Hematopoietic multipotent progenitor cell treated with erythropoietin and hydrocortisone succinate and interleukin-3 and kit ligand, for 17 days (in vitro differentiated cells): ENCODE results near the gene HYCC1.
A peak's percentile ranks its signal among the peaks of the same experiment; 100 is the strongest.
"Not testable (repeated sequence)": the region's sequence is repeated elsewhere in the genome, so short reads cannot be mapped to it uniquely, and the experiment has no call there.

Experiments used
- DNase-seq: peaks from one replicate; pipeline ENCODE4 v3.0.0-alpha.2; 2015; ENCODE audit warnings: low spot score

Gene HYCC1

DNA sequence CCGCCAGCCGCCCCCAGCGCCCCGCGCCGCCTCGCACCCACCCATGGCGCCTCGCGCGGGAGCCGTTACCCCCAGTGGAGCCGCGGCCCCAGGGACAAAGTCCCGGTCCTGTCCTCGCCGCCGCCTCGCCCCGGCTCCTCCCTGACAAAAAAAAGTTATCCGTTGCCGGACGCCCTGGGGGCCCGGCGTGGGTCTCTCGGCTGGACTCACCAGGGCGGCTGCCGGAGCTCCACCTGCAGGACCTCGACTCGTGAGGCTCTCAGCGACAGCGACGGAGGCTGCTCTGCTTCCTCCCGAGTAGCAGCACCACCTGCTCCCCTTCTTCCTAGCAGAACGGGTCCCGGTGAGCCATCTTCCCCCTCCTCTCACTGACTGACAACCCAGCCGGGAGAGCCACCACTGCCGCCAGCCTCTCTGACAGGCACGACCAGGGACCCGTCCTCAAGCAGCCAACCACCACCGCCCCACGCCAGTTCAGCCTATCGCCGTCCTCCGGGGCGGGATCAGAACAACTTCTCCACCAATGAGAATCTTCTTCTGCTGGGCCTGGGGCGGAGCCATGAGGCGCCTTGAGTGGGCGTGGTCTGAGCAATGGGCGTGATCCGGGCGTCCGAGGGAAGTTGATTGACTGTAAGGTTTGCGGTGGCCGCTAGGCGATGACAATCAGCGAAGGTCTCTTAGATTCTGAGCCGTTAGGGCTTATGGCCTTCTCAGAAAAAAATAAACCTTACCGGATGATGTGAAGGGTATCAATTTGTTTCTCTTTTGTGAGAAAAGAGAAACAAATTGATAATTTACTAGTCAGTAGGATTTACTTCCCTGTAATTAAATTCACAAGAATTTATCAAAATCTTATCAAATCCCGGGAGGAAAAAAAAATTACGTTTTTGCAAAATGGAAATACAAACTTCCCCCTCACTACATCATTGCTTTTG is at the start of gene HYCC1:
TSS of gene HYCC1 (minus strand) at position 416 of the 935 bp plus-strand sequence. CDS start 23,019 bp downstream, outside the sequence.
- DNase-seq = peak; percentile 99

DNA sequence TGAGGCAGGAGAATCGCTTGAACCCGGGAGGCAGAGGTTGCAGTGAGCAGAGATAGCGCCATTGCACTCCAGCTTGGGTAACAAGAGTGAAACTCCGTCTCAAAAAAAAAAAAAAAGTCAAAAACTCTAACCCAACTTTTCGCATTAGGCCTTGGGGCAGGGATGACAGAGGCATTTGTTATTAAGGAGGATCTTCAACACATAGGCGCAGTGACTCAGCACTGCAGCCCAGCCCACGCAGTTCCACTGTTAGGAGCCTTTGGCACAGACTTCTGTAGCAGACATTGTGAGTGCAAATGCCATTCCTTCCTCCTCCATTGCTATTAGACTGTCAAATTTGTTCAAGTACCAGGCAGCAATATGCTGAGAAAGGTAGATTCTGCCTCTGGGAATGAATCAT is 48.5 kb upstream of the HYCC1 start:
- DNase-seq = no peak

DNA sequence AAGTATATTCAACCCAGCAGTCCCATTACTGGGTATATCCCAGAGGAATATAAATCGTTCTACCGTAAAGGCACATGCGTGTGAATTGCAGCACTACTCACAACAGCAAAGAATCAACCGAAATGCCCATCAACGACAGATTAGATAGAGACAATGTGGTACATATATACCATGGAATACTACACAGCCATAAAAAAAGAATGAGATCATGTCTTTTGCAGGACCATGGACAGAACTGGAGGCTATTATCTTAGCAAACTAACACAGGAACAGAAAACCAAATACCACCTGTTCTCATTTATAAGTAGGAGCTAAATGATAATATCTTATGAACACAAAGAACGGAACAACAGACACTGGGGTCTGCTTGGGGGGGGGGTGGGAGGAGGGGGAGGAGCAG is 47.4 kb upstream of the HYCC1 start:
- DNase-seq = no peak

DNA sequence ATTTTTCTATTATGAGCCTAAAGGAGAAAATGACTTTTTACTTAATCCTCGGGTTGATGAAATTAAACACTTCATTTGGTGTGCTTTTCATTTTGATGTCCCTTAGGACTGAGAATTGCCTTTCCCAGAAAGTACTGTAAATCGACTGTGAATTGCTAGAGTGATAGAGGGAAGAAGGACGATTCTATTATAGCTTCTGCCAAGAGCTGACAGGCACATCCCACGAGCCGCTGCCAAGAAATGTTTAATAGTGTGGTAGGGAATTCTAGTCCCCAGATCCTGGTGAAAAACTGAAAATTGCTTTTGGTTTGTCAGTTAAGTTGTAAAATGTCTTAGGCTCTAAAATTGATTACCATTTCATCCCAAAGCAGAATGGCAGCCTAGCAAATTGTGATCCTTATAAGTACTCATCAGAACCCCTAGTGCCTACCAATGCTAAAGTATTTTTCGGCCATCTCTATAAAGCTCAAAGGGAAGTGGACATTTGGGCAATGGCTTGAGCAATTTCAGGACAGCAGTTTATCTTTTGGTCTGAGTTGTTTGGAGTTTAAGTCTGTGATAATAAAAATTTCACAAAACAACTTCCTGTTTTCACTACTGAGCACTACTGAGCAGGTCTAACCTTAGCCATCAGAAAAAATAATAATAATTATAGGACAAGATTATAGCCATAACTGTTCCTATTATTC is 44.6 kb upstream of the HYCC1 start:
- DNase-seq = no peak

DNA sequence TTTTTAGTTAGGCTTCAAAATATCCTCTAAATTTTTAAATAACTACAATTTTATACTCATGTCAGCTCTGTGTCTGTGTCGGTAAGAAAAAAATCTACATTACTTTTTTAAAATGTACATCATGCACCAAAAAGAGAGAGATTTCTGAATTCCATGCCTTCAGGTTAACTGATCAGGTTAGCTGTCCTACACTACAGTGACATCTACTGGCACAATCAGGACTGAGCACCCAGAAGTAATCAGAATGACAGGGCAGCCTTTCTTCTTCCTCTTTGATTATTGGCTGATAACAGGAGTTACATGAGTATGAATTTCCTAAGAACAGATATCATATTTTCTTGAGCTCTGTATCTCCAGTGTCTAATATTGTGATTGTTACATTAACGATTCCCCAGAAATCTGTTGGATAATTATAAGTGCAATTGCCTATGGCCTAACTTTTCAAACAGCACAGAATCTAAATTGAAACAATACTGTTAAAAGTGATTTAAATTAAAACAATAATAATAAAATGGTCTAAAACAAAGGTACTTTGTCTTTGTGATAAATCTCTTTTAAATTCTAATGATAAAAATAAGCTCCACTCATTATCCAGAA is 41.8 kb upstream of the HYCC1 start:
- peak; percentile 71 for DNase-seq

DNA sequence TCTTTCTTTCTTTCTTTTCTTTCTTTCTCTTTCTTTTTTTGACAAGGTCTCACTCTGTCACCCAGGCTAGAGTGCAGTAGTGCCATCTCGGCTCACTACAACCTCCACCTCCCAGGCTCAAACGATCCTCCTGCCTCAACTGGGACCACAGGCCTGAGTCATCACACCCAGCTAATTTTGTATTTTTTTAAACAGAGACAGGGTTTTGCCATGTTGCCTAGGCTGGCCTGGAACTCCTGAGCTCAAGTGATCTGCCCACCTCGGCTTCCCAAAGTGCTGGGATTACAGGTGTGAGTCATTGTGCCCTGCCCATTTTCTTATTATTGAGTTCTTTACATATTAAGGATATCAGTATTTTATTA is 37.2 kb upstream of the HYCC1 start:
- not testable (repeated sequence) for DNase-seq

DNA sequence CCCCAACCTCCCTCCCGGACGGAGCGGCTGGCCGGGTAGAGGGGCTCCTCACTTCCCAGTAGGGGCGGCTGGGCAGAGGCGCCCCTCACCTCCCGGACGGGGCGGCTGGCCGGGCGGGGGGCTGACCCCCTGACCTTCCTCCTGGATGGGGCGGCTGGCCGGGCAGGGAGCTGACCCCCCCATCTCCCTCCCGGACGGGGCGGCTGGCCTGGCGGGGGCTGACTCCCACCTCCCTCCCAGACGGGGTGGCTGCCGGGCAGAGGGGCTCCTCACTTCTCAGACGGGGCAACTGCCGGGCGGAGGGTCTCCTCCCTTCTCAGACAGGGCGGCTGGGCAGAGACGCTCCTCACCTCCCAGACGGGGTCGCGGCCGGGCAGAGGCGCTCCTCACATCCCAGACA is 32.4 kb upstream of the HYCC1 start:
- not testable (repeated sequence) for DNase-seq

DNA sequence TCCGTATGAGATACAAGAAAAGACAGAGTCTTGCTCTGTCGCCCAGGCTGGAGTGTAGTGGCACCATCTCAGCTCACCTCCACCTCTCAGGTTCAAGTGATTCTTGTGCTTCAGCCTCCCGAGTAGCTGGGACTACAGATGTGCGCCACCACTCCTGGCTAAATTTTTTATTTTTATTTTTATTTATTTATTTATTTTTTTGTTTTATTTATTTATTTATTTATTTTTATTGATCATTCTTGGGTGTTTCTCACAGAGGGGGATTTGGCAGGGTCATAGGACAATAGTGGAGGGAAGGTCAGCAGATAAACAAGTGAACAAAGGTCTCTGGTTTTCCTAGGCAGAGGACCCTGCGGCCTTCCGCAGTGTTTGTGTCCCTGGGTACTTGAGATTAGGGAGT is 31.2 kb upstream of the HYCC1 start:
- not testable (repeated sequence) for DNase-seq

DNA sequence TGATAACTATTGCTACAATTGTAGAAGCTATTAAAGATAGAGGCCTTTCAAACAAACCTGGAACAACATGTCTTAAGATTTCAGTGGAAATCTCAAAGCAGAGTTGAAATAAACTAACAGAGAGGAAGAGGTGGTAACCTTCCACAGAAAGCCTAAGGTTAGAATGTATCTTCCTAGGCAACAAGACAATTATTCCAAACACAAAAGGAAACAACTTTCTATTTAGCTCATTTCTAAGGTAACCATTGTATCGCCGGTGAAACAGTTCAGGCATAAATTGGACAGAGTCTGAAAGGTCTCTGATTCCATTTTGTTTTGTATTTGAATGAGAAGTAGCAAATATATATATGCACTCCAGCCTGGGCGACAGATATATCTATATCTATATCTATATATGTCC is 30.7 kb upstream of the HYCC1 start:
- DNase-seq = no peak

DNA sequence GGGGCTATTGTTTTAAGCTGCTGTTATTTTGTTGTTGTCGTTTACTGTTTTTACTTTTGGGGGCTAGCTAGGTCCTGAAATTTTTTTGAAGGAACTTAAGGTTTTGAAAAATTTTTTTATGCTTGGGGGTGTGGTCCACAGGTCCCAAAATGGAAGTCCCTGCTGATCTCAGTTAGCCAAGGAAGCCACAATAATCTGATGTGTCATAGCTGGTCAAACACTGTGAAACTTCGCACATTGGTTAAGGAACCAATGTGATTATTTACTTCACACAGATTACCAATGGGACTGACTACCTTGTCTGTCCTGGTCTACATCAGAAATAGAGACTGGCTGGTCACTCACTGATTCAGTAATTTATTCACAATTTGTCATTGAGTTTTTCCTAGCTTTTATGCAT is 29.5 kb upstream of the HYCC1 start:
- no peak for DNase-seq

DNA sequence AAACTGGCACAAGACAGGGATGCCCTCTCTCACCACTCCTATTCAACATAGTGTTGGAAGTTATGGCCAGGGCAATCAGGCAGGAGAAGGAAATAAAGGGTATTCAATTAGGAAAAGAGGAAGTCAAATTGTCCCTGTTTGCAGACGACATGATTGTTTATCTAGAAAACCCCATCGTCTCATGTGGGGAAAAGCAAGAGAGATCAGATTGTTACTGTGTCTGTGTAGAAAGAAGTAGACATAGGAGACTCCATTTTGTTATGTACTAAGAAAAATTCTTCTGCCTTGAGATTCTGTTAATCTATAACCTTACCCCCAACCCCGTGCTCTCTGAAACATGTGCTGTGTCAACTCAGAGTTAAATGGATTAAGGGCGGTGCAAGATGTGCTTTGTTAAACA is 25.7 kb upstream of the HYCC1 start:
- DNase-seq = not testable (repeated sequence)

DNA sequence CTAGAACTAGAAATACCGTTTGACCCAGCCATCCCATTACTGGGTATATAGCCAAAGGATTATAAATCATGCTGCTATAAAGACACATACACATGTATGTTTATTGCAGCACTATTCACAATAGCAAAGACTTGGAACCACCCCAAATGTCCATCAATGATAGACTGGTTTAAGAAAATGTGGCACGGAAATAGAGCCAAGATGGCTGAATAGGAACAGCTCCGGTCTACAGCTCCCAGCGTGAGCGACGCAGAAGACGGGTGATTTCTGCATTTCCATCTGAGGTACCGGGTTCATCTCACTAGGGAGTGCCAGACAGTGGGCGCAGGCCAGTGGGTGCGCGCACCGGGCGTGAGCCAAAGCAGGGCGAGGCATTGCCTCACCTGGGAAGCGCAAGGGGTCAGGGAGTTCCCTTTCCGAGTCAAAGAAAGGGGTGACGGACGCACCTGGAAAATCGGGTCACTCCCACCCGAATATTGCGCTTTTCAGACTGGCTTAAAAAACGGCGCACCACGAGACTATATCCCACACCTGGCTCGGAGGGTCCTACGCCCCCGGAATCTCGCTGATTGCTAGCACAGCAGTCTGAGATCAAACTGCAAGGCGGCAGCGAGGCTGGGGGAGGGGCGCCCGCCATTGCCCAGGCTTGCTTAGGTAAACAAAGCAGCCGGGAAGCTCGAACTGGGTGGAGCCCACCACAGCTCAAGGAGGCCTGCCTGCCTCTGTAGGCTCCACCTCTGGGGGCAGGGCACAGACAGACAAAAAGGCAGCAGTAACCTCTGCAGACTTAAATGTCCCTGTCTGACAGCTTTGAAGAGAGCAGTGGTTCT is 21.8 kb upstream of the HYCC1 start:
- not testable (repeated sequence) for DNase-seq

DNA sequence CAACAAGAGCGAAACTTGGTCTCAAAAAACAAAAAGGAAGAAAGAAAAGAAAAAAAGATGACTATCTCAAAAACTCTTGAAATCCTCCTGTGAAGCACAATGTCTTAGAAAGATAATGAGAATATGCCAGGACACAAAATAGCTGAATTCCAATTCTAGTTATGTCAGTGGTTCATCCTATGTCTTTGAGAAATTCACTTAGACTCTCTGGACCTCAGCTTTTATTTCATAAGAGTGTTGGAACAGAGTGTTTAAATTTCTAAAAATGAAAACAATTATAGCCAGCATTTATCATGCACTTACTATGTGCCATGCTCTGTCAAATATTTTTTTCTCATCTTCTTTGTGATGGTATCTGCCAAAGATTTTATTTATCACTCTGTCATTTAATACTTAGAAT is 13.3 kb upstream of the HYCC1 start:
- no peak for DNase-seq

DNA sequence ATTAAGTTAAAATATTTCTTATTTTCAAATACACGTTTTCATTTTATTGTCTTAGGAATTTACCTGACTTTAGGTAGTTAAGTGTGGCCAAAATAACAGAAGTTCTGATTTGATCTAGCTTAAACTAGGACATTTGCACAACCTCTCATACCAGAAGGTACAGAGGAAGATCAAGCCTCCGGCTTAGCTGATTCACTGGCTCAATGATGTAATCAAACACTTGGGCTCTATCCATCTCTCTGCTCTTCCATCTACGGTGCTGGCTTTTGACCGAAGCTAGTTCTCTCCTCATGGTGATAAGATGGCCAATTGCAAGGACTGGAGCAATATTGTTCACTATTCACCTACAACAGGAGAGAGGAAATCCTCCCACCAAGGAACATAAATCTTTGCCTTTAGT is 12.2 kb upstream of the HYCC1 start:
- no peak for DNase-seq

DNA sequence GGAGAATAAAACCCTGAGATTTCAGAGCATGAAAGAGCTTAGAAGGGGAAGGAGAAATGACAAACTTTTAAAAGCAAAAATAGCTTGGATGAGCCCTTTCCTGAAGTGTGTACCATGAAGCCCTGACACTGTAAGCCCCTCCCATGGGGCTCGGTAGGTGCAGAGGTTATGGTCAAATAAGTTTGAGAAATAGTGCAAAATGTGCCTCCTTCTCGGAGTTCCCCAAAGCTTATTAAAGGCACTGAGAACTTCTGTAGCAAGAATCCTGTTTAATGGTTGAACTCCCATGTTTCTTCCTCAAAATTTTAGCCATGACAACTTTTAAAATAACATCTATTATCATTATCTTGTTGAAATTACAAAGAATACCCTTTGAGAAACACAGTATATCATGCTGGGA is 10.5 kb upstream of the HYCC1 start:
- no peak for DNase-seq

DNA sequence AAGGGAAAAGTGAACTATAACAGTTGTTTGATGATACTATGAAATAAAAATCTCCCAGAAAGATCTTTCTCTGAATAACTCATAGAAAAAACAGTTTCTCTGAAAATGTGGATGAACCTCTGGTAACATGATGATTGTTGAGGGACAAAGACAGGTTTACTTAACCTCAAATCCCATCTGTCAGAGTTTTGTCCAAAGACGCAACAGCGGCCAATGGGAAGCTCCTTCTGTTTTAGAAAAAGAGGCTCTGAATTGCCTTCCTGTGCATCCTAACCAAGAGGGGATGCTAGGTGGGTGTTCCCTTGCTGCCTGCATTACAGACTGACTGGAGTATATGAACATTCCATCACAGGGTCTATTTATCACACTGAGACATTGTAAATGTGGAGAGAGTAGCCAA is 8.9 kb upstream of the HYCC1 start:
- DNase-seq = no peak

DNA sequence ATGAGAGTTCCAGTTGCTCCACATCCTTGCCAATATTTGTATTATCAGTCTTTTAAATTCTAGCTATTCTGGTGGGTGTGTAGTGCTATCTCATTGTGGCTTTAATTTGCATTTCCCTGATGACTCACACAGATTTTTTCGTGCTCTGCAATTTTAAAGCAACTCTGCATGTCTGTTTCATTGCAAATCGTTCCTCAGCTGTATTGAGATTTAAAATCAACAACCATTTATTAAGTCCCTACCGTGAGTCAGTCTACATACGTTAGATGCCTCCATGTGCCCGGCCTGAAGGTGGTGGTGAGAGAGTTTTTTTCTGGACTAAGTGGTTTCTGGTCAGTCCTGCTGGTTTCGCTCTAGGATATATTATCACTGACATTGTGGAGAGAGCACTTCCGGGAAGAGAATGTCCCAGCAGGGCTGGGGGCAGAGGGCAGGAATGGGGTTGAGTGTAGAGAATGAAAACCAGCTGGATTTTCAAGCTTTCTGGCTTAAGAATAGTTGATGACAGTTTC is 8.4 kb upstream of the HYCC1 start:
- DNase-seq = no peak

DNA sequence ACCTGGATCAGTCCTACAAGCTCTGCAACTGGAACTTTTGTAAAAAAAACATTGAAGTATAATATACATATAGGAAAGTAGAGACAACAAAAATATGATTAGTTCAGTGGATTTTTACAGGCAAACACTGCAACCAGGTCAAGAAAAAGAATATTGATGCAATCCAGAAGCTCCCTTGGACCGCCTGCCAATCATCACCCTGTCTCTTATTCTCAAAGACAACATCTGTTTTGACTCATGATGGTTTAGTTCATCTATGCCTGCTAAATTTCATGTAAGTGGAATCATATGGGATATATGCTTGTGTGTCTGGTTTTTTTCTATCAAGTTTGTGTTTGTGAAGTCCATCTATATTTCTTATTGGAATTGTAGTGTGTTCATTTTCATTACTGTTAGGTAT is 7.7 kb upstream of the HYCC1 start:
- no peak for DNase-seq

DNA sequence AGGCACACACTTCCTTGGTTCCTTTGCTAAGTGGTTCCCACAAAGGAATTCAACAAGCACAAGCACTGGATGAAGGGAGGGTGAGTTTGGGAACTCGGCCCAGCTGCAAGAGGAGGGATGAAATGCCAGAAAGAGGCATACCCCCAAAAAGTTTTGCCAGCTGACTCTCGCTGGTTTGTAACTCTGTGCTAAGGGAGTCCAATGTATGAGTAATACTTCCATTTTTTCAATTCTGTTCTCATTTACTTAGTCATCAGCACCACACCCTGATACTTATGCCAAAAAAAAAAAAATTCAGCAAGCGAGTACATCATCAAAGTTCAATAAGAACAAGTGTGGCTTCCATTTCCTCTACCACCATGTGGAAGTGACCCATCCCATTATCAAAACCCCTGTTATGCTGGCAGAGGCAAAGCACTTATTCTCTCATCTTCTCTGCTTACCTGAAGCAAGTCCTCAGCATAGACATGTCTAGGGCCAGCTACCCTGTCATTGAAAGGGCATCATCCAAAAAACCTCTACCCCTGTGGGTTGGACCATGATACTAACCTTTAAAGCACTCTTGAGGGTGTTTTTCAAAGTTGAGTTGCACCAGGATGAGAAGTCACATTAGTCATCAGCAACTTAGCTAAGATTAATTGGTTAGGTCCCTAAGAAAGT is 6.9 kb upstream of the HYCC1 start:
- no peak for DNase-seq

DNA sequence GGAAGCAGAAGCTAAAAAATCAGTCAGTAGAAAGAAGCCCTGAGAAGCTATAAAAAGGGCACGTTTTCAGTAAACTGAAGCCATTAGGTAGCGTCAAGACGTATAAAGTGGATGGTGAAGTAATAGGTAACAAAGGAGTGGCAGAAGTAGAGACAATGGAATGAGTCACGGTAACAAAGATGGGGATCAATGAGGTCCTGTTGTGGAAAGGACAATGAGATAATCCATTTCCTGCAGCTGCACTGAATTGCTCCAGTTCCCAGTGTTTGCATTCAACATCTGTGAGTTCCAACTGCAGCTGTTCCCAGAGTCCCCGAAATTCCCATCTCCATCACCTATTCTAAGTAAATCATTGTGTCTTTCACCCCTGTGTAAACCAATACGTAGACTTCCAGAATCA is 4.8 kb upstream of the HYCC1 start:
- DNase-seq = no peak

DNA sequence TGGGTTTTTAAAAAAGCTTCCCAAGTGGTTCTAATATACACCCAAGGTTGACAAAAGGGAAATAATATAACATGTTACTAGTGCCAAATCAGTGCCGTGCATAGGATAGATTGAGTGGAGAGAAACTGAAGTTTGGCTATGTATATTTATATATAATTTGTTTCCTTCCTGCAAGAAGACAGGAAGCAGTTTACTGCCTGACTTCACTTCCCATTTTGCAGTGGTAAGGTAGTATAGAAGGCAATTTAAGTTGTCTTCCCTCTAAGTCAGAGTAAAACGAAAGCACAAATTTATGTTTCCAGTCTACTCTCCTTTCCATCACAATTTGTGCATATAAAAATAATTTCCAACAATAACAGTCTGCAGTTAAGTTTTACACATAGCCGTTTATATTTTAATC is 3.4 kb upstream of the HYCC1 start:
- DNase-seq = no peak
